Hepatocyte (in vitro differentiated cells): ENCODE data around the gene RAD9A.

Source experiments
- EZH2 ChIP-seq: fragments of 200-600 bp; sonication (generic); IDR thresholded peaks from 2 replicates; pipeline ENCODE4 v1.6.1; 2016; ENCODE audit warnings: antibody characterized with exemption, mild to moderate bottlenecking, borderline replicate concordance
- EZH2phosphoT487 ChIP-seq: fragments of 200-600 bp; sonication (generic); IDR thresholded peaks from one replicate; pipeline ENCODE4 v1.6.1; 2018; ENCODE audit warnings: antibody characterized with exemption, mild to moderate bottlenecking, low read depth, moderate library complexity; ENCODE audit not compliant: unreplicated experiment, severe bottlenecking
- TF ChIP-seq, protein P1 (sequence below): fragments of 200-600 bp; sonication (generic); IDR thresholded peaks from 2 replicates; pipeline ENCODE4 v1.5.1; 2016; ENCODE audit warnings: antibody characterized with exemption, mild to moderate bottlenecking; ENCODE audit not compliant: poor library complexity

DNA sequence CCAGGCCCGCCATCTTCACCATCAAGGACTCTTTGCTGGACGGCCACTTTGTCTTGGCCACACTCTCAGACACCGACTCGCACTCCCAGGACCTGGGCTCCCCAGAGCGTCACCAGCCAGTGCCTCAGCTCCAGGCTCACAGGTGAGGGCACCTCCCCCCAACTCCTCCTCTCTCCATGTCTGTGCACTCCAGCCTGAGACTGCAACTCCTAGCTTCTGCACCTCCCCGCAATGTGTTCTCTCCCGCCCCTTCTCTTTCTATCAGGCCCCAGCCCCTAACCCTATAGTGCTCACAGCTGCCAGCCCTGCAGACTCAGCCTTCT lies 4.4 kb downstream of the RAD9A start:
- TF ChIP-seq, protein P1, sequence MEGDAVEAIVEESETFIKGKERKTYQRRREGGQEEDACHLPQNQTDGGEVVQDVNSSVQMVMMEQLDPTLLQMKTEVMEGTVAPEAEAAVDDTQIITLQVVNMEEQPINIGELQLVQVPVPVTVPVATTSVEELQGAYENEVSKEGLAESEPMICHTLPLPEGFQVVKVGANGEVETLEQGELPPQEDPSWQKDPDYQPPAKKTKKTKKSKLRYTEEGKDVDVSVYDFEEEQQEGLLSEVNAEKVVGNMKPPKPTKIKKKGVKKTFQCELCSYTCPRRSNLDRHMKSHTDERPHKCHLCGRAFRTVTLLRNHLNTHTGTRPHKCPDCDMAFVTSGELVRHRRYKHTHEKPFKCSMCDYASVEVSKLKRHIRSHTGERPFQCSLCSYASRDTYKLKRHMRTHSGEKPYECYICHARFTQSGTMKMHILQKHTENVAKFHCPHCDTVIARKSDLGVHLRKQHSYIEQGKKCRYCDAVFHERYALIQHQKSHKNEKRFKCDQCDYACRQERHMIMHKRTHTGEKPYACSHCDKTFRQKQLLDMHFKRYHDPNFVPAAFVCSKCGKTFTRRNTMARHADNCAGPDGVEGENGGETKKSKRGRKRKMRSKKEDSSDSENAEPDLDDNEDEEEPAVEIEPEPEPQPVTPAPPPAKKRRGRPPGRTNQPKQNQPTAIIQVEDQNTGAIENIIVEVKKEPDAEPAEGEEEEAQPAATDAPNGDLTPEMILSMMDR: no peak
- no peak for TF ChIP-seq EZH2
- no peak for TF ChIP-seq EZH2phosphoT487
